ENCODE results near the gene TXN2.

Gene TXN2

DNA sequence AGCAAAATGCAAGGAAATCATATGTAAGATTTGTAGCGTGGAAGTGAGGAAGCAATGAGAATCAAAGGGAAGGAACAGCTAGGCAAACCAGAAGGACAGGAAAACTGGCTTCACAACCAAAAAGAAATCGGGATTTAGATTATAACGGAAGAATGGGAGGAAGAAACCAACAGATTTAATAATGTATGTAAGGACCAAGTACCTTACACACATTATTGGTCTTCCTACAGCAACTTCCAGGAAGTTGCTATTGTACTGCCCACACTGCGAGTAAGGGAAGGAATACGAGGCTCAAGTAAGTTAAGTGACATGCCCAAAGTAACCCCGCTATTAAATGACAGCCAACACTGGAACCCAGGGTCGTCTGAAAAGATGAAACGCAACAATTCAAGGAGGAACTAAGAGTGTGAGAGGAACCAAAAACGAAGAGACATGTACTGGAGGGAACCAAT is 473 bp downstream of the TXN2 start:
- no peak for DNase-seq

DNA sequence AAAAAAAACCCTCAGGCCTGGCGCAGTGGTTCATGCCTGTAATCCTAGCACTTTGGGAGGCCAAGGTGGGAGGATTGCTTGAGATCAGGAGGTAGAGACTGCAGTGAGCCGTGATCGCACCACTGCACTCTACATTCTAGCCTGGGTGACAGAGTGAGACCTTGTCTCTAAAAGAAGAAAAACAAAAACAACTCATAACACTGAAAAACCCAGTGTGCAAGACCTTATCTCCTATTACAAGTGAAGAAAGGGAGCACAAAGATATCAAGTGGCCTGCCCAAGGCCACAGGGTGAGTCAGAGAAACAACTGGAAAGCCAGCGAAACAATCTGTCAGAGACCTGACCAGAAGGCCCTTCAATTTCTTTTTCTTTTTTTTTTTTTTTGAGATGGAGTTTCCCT is 2.5 kb downstream of the TXN2 start:
- no peak for DNase-seq

DNA sequence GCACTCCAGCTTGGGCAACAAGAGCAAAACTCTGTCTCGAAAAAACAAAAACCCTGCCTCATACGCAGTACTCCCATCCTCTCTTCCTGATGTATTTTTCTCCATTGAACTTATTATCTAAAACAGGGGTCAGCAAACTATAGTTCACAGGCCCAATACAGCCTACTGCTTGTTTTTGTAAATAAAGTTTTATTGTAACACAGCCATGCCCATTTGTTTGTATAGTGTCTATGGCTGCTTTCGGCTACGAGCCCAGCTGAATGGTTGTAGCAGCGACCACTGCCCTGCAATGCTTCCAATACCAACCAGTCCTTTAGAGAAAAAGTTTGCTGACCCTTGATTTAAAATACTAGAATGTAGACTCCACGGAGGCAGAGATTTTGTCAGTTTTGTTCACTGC is 6.1 kb downstream of the TXN2 start:
- no peak for DNase-seq

DNA sequence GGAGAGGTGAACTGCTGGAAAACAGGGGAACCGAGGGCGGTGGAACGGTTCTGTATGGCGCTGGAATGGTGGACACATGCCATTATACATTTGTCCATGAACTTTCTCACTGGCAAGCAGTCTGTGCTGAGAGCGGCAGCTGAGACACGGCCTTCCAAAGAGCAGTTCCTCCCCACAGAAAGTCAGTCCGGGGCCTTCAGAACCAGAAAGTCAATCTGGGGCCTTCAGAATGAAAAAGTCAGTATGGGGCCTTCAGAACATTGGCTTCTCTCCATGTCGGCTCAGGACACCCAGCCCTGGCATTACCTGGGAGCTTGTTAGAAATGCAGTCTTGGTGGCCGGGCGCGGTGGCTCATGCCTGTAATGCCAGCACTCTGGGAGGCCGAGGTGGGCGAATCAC is 8.8 kb downstream of the TXN2 start:
- DNase-seq: no peak

DNA sequence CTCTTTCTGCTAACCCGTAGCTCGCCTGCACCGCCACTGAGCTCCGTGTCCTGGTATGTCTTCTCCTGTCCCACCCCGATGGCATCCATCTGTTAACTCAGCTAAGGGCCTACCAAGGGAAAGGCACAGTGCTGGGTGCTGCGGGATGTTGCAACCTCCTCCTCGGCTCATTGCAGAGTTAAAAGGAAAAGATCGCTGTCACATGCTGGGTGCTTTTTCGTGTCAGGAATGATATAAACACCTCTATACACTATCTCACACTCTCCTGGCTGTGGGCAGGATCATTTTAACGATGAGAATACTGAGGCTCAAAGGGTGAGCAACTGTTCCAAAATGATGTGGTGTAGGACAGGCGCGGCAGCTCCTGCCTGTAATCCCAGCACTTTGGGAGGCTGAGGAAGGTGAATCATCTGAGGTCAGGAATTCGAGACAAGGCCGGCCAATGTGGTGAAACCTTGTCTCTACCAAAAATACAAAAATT is 10.1 kb downstream of the TXN2 start:
- DNase-seq: no peak

DNA sequence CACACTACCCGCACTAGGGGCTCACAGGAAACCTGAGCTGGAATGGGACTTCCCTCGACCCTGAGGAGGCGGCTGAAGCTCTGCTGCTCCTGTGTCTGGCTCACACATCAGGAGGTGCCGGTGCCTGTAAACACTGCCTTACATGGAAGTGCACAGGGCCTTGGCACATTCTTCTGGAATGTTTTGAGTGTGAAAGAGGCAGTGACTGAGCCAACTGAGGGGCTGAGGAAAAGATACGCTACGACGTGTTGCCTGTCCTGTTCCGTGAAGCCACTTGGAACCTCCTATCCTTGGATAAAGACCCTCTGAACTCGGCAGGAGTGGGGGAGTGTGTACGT is 10.5 kb downstream of the TXN2 start:
- no peak for DNase-seq

DNA sequence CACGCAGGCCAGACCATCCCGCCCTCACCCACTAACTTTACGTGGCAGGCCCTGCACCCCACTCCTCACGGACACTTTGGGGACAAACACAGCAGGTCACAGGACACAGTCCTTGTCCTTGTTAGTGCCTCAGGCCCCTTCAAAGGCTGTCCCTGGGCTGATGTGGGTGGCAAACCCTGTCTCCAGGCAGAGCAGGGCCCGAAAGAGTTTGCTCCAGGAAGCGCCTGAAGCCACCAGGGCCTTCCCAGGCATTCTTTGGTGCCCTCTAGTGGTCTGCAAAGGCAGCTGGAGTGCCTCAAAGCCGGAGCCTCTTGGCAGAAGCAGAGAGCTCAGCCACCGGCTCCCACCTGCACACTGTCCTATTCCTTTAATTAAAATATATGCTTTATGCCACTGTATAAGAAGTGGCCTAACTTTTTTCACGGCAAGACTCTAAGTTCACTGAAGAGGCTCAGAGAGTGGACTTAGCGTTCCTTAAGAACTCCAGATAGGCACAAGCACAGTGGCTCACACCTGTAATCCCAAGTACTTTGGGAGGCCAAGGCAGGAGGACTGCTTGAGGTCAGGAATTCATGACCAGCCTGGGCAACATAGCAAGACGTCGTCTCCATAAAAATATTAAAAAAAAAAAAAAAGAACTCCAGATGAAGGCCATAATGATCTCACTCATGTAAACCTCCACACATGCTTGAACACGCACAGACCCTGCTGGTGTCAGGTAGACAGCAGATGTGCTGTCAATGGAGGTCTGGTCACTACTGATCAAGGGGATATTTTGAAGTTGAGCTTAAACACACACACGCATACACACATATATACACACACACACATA is 11.1 kb downstream of the TXN2 start:
- no peak for DNase-seq

DNA sequence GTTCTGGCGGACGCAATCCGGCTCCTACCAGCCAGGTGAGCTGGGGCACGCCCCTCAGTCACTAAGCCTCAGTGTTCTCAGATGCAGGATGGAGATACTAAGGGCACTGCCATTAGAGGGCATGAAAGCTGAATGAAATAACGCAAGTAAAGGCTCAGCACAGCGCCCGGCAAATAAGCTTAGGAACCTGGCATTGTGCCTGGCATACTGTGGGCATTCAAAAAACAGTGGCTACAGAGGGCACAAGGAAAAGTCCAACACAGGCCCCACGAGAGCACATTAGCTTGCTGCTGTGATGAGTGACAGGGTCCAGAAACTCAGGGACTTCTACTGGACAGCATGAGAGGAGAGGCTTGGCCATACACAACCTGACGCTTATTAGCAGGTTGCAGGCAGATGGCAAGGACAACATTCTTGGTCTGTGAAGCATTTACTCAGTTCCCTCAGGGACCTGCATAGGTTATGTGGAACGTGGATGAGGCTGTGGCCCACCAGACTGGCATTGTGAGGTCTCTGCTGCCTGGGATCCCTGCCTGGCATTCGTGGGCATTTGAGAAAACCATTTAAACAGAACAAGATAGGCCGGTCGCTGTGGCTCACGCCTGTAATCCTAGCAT is 12.2 kb downstream of the TXN2 start:
- DNase-seq: no peak

DNA sequence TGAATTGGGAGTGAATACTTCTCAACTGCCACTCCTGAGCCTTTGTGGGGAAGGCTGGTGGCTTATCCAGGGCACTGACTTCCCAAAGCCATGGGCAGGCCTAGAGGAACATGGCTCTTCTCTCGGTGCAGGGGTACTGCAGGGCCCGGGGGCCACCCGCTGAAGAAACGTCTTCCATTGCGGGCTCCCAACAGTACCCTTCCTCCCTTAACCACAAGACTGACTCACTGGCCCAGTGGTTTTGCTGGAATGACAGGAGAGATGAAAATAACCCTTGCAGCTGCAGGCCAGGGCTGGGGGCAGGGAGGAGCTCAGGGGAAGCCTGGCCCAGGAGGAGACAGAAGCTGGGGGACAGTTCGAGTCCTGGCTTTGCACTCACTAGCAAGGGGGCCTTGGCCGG is 13.5 kb downstream of the TXN2 start:
- no peak for DNase-seq

DNA sequence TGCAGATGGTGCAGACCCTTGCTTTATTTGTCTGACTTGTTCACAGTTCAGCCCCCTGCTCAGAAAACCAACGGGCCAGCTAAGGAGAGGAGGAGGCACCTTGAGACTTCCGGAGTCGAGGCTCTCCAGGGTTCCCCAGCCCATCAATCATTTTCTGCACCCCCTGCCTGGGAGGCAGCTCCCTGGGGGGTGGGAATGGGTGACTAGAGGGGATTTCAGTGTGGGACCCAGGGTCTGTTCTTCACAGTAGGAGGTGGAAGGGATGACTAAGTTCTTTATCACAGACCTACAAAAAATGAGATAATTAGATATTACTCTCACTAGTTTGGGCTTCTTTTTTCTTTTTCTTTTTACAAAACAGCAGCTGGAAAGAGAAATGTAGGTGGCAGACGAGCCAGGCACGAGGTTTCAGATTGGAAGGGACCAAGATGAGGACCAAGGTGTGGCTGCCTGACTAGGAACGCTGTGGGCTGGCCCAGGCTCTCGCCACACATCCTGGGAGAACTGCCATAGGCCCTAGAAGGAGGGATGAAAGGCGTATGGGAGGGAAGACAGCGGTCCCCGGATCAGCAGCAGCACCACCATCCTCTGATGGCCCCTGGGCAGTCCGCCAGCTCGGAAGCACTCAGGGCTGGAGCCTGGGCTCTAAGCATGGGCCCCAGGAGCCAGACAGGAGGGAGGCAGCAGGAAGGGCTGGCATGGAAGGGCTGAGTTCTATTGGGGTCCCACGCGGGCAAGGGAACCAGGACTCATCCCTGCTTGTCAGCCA is 14.2 kb downstream of the TXN2 start:
- no peak for DNase-seq

DNA sequence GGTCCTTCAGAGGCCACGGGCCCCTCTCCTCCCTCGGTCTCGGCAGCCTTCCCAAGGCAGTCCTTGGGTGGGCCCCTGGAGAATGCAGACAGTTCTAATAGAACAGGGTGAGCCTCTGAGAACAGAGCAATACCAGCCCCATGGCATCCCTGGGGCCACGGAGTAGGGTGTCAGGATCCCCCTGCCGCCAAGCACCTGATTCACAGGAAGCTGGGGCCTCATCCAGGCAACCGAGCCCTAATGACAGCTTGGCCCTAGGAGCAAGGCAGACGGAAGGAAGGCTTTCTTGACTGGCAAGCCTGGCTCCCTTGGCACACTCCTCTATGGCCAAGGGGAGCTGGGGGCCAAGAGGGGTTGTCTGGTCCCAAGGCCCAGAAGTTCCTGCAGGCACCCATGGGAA is 15.2 kb downstream of the TXN2 start:
- DNase-seq: no peak

DNA sequence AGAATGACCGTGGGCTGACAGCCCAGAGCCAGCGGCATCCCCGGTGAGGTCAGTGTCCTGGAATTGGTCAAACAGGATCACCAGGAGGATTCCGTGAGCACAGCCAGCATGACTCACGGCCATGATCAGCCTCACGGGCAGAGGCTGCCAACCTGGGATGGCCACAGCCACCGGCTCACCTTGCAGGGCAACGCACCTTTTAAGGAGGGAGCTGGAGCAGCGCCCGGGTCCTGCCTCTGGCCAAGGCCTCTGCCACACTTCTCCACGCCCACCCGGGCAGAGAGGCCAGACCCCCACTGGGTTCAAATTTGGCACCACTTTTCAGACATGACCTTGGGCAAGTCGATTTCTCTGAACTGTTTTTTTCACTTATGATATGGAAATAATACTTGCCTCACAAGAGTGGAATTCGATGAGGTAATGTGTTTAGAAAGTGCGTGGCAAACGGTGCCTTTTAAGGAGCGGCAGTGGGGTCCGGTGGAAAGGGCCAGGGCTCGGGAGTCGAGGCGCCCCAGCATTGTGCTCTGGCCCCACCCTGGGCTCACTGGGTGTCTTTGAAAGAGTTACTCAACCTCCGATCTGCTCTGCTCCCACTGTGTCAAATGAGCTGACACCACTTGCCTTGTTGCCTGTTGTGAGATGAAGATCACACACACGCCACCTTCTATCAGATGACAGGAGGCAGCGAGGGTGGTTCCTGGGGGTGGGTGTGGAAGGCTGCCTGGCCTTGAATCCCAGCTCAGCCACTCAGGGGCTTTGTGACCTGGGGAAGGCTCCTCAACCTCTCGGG is 16.0 kb downstream of the TXN2 start:
- no peak for DNase-seq

DNA sequence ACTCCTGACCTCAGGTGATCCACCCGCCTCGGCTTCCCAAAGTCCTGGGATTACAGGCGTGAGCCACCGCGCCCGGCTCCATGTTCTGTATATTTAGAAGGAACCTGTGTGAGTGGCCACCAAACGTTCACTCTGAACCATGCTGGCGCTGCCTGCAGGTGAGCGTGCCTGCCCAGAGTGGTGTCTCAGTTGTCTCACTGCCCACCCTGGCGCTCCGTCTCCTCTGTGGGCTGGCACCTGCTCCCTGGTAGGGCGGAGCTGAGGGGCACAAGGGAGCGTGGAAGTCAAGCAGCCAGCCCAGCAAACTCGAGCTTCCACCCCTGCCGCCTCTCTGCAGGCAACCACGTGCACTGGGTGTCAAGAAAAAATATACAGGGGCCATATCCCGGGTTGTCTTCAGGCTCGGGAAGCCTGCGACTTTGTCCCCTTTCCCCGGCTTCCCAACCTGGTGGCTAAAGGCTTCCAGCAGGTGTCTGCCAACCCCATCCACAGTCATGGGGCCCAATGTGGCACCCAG is 16.7 kb downstream of the TXN2 start:
- no peak for DNase-seq

DNA sequence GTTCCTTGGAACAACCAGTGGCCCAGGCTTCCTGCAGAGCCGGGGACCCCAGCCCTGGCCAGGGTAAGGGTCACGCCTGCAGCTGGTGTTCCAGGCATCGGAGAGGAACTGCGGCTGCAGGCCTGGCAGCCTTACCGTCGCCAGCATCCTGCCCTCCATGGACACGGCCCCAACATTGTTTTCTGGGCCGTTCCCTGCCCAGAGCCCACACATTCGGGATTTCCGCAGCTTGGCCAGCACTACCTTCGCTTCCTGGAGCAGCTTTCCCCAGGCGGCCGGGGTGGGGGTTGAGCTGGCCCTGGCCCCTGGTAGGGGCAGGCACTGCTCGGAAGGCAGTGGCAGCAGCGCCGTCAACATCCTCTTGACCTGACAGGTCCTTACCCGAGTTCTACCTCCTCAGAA is 17.7 kb downstream of the TXN2 start:
- no peak for DNase-seq

DNA sequence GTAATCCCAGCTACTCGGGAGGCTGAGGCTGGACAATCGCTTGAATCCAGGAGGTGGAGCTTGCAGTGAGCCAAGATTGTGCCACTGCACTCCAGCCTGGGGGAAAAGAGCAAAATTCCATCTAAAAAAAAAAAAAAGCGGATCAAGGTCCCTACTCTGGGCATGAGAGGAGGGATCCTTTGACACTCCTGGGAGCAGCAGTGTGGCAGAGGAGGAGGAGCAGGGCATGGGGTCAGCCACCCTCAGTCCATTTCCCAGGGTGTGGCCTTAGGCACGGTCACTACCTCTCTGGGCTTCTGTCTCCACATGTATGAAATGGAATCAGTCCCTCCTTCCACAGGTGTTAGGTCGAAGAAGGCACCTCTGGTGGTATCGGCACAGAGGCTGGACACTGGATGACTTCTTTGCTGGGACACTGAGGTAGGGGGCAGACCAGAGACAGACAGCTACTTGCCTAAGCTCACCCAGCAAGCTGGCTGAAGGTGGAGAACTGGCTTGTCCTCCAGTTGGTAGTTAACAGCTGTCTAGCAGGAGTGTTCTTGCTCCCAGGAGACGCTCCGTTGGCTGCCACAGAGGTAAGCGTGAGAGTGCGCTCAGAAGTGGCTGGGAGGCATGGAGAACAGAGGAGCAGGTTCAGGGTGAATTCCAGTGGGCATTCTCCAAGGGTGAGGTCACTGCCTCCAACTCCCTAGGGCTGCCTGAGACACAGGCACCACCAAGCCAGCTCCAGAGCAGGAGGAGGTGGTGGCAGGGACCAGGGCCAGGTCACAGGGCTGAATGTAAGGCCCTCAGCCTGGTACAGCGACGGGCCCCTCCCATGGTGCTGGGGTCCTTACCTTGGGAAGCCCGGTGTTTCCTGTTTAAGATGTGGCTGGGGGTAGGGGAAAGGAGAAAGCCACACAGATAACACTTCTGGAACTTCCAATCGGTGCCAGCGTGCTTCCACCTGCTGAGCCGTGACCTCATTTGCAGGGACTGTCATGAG is 19.5 kb downstream of the TXN2 start:
- no peak for DNase-seq

DNA sequence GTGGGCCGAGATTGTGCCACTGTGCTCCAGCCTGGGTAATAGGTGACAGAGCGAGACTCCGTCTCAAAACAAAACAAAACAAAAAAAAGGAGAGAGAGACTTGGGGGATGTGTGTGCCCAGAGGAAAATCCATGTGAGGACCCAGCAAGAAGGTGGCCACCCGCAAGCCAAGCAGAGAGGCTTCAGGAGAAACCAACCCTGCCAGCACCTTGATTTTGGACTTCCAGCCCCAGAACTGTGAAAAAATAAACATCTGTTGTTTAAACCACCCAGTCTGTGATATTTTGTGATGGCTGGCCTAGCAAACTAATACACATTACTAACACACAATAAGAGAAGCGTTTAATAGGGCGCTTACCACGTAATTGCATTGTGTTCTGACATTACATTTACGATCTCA is 21.2 kb downstream of the TXN2 start:
- DNase-seq: no peak

DNA sequence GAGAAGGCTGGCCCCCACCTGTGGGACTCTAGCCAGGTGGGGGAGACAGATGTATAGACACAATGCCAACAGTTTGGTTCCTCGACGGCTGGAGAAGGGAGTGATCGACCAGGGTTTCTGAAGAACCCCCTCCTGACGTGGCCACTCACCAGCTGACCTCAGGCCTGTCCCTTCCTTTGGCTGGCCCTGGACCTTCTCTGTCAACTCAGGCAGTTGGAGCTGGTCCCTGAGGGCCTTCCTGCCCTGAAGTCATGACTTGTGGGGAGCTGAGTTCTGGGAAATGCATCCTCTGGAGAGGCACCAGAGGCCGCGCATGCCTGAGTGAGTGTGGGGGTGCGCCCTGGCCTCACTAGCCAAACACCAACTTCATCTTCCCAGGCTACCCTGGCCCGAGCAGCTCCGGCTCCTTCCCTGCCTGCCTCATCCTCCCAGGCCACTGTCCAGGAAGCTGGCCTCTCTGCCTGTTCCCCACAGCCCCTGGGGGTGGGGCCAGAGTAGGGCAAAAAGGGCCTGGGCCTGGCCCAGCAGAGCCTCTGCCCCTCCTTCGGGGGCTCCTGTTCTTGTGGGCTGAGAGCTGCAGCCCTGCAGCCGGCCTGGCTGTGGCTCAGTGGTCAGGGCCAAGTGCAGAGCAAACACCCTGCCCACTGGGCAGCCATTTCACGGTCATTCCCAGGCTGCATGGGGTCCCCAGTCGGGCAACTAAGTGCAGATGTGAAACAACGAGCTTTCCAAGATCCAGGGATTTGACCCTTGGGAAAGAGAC is 23.6 kb downstream of the TXN2 start:
- DNase-seq: no peak

DNA sequence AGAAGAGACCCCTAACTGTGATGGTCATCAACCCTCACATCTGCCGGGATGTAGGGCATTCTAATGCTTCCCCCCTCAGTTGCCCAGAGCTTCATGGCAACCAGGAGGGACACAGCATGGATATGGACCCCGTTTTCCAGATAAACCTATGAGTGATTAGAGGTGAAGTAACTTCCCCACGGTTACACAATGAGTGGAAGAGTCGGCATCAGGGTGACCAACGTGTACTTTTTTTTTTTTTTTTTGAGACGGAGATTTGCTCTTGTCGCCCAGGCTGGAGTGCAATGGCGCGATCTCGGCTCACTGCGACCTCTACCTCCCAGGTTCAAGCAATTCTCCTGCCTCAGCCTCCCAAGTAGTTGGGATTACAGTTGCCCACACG is 25.0 kb downstream of the TXN2 start:
- no peak for DNase-seq

DNA sequence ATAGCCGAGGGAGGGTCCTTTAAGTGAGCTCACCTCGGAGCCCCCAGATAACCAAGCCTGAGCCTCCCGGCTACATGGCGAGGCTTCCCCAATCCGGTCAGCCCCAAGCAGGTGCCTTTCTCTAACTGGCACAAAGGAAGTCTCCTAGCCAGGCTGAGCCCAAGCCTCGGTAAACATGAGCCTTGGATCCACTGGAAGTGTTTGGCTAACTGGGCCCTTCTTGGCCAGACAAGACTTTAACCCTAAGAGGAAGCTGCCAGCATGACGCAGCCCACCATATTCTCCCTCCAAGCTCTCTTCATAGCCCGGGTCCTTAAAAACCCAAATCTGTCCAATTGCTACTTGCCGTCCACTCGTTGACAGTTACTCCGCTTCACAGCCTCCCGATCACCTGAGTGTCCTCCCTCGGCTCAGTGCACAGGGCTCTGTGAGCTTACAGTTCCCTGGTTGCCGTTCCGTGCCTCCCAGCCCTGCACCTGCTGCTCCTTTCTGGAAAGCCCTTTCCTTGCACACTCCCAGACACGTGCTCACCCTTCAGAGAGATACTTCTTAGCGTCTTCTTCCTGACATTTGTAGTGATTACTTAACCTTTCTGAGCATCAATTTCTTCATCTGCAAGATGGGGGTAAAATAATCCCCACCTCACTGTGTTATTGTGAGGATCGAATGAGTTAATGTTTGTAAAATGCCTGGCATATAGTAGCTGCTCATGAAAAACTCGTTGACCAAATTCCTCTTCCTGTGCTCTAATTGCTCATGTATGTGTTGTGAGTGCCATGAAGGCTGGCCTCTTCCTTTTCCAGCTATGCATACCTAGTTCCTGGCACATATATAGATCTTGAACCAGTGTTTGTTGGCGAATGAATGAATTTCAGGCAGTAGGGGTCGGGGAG is 25.6 kb downstream of the TXN2 start:
- DNase-seq: no peak

Measured in cortex of kidney (tissue), 1 donor.